IPS-11a (cell line): ENCODE results near the gene RUNX1.

ENCODE experiments used
- H3K4me3 ChIP-seq: one replicate; pipeline ENCODE4 v1.5.1; 2013; ENCODE audit warnings: low read depth, low read length, control low read depth

Gene RUNX1

GRCh38 chr21:34768326-34768725 is 280.8 kb downstream of the RUNX1 start:
- H3K4me3 ChIP-seq = no peak overlapping the region

- no peak overlapping the region for H3K4me3 ChIP-seq
Measured at GRCh38 chr21:34766862-34767261, 282.2 kb downstream of the RUNX1 start.

- H3K4me3 ChIP-seq = no peak overlapping the region
Measured at GRCh38 chr21:34765619-34766018, 283.5 kb downstream of the RUNX1 start.

GRCh38 chr21:34764715-34765284 is 284.3 kb downstream of the RUNX1 start:
- H3K4me3 ChIP-seq = no peak overlapping the region

- H3K4me3 ChIP-seq = no peak overlapping the region
Measured at GRCh38 chr21:34762786-34763185, 286.3 kb downstream of the RUNX1 start.

- no peak overlapping the region for H3K4me3 ChIP-seq
Measured at GRCh38 chr21:34761758-34762330, 287.3 kb downstream of the RUNX1 start.

GRCh38 chr21:34754690-34755647 is 294.1 kb downstream of the RUNX1 start:
- H3K4me3 ChIP-seq = no peak overlapping the region

- H3K4me3 ChIP-seq = no peak overlapping the region
Measured at GRCh38 chr21:34748862-34749261, 300.2 kb downstream of the RUNX1 start.

GRCh38 chr21:34745557-34746255 is 303.4 kb downstream of the RUNX1 start:
- H3K4me3 ChIP-seq = no peak overlapping the region

- H3K4me3 ChIP-seq = no peak overlapping the region
Measured at GRCh38 chr21:34744801-34745200, 304.3 kb downstream of the RUNX1 start.

GRCh38 chr21:34743831-34744230 is 305.3 kb downstream of the RUNX1 start:
- no peak overlapping the region for H3K4me3 ChIP-seq

GRCh38 chr21:34743285-34743684 is 305.8 kb downstream of the RUNX1 start:
- H3K4me3 ChIP-seq = no peak overlapping the region

- H3K4me3 ChIP-seq = no peak overlapping the region
Measured at GRCh38 chr21:34740198-34740597, 308.9 kb downstream of the RUNX1 start.
